Kidney epithelial cell (primary cell): ENCODE results near the gene NALCN. TPM values are rescaled to one million over a fixed set of nuclear protein-coding genes. Genes with fewer than 3 reads are reported as not detected.

Source experiments
- DNase-seq: peaks from one replicate; pipeline ENCODE4 v3.0.0-alpha.2; 2010; ENCODE audit warnings: low read depth
- H3K27me3 ChIP-seq: 2 replicates; pipeline ENCODE4 v1.6.0; 2011; ENCODE audit warnings: low read length; ENCODE audit not compliant: control insufficient read depth, insufficient read depth
- H3K36me3 ChIP-seq: 2 replicates; pipeline ENCODE4 v1.5.1; 2011; ENCODE audit warnings: low read length; ENCODE audit not compliant: control insufficient read depth, insufficient read depth
- H3K4me3 ChIP-seq: 2 replicates; pipeline ENCODE4 v1.5.1; 2011; ENCODE audit warnings: low read depth, mild to moderate bottlenecking, control low read depth, low read length
- total RNA-seq: library from RNA; depleted of rRNA; stranded (reverse); fragments of >200 nt; gene quantifications from 2 replicates; pipeline ENCODE4 v1.2.3, GENCODE V29; 2015
- TF ChIP-seq, protein P1 (sequence below): IDR thresholded peaks from 2 replicates; pipeline ENCODE4 v1.5.1; 2011; ENCODE audit warnings: mild to moderate bottlenecking, moderate library complexity, low read length, control low read depth, inconsistent platforms; ENCODE audit not compliant: insufficient read depth, poor library complexity, severe bottlenecking

Gene NALCN
- total RNA-seq, 1 donor from 2014 or later = 1.8 TPM

DNA sequence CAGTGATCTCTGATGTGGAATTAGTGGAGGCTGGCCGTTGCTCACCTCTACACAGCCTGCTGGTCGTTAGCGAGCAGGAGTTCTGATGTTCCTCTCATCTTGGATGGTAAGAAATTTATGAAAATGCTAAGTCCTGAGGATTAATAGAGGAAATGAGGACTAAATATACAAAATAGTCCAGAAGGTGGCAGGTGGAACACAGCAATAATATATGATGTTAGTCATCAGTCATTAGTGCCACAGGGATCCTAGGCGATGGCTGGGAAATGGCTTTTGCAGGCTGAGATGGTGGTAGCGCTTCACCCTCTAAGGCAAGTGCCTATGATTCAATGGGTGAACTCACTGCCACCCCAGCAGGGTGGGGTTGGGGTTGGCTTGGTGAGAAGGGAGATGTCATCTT is 403.1 kb downstream of the NALCN start:
- DNase-seq = no peak
- no peak overlapping the region for H3K4me3 ChIP-seq
- no peaks in the 10 kb centered on the region for H3K27me3 ChIP-seq
- no peaks in the 10 kb centered on the region for H3K36me3 ChIP-seq
- TF ChIP-seq, protein P1, sequence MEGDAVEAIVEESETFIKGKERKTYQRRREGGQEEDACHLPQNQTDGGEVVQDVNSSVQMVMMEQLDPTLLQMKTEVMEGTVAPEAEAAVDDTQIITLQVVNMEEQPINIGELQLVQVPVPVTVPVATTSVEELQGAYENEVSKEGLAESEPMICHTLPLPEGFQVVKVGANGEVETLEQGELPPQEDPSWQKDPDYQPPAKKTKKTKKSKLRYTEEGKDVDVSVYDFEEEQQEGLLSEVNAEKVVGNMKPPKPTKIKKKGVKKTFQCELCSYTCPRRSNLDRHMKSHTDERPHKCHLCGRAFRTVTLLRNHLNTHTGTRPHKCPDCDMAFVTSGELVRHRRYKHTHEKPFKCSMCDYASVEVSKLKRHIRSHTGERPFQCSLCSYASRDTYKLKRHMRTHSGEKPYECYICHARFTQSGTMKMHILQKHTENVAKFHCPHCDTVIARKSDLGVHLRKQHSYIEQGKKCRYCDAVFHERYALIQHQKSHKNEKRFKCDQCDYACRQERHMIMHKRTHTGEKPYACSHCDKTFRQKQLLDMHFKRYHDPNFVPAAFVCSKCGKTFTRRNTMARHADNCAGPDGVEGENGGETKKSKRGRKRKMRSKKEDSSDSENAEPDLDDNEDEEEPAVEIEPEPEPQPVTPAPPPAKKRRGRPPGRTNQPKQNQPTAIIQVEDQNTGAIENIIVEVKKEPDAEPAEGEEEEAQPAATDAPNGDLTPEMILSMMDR = no peak

- no peak overlapping the region for H3K4me3 ChIP-seq
- no peaks in the 10 kb centered on the region for H3K36me3 ChIP-seq
- H3K27me3 ChIP-seq = no peaks in the 10 kb centered on the region
- no peak for DNase-seq
- TF ChIP-seq, protein P1 = no peak
These were observed 406.2 kb downstream of the NALCN start for GRCh38 chr13:101010100-101010499.

DNA sequence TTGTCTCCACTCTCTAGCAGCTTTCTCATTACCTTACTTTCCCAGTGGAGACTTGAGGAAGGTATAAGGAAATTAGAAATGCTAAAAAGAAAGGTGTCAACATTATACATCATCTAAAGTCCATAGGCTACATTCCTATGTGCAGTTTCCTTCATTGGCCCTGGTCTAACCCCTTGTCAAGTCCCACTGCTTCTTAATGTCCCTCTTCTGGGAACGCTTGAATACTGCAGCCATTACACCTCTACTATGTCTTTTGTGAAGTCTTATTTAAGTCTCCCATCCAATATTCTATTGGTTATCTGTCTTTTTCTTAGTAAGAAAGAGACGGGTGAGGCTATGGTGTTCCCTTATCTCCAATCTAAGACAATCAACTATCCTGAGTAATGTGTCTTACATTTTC is 409.1 kb downstream of the NALCN start:
- Histone ChIP-seq H3K36me3 (no peaks in the 10 kb centered on the region), H3K27me3 (no peaks in the 10 kb centered on the region), H3K4me3 (no peak overlapping the region)
- no peak for DNase-seq
- TF ChIP-seq, protein P1 = no peak

Other genes with a start within 250 kb of the NALCN start
- 0.21 and 0.82 TPM in 2 replicates for gene ITGBL1, start 36.2 kb upstream of the NALCN start, total RNA-seq